HT-29 (cell line): ENCODE measurements around the gene XRCC5. TPM values are rescaled to one million over a fixed set of nuclear protein-coding genes. Genes with fewer than 3 reads are reported as not detected.
"Not testable (repeated sequence)": the region's sequence is repeated elsewhere in the genome, so short reads cannot be mapped to it uniquely, and the experiment has no call there.

Source experiments
- DNase-seq: peaks from one replicate; pipeline ENCODE4 v3.0.0-alpha.2; 2015; ENCODE audit warnings: low spot score
- total RNA-seq: library from RNA; depleted of rRNA; stranded (reverse); fragments of >200 nt; shearing (Covaris generic); gene quantifications from 2 replicates; pipeline ENCODE4 v1.2.3, GENCODE V29; 2014

The XRCC5 gene
- total RNA-seq, 1 experiment from 2014 or later = 142 TPM

- DNase-seq = no peak
Observed at GRCh38 chr2:216194013-216194412, 84.9 kb downstream of the XRCC5 start.

- DNase-seq = no peak
Observed at GRCh38 chr2:216194561-216194960, 85.4 kb downstream of the XRCC5 start.

GRCh38 chr2:216195565-216196029 is 86.4 kb downstream of the XRCC5 start:
- no peak for DNase-seq

GRCh38 chr2:216201692-216202306 is 92.7 kb downstream of the XRCC5 start:
- no peak for DNase-seq

- no peak for DNase-seq
Observed at GRCh38 chr2:216202626-216203250, 93.6 kb downstream of the XRCC5 start.

GRCh38 chr2:216205486-216205885 is 96.3 kb downstream of the XRCC5 start:
- no peak for DNase-seq

GRCh38 chr2:216206041-216206703 is 97.0 kb downstream of the XRCC5 start:
- no peak for DNase-seq

GRCh38 chr2:216206821-216207220 is 97.7 kb downstream of the XRCC5 start:
- DNase-seq = no peak

- not testable (repeated sequence) for DNase-seq
Observed at GRCh38 chr2:216208661-216209060, 99.5 kb downstream of the XRCC5 start.

- DNase-seq = no peak
Observed at GRCh38 chr2:216210701-216211540, 101.8 kb downstream of the XRCC5 start.

- DNase-seq = no peak
Observed at GRCh38 chr2:216211614-216212145, 102.5 kb downstream of the XRCC5 start.

GRCh38 chr2:216214768-216215167 is 105.6 kb downstream of the XRCC5 start:
- no peak for DNase-seq

- DNase-seq = peak; percentile 28
Observed at GRCh38 chr2:216215658-216216390, 106.7 kb downstream of the XRCC5 start.

GRCh38 chr2:216216951-216217903 is 108.1 kb downstream of the XRCC5 start:
- DNase-seq = no peak

- no peak for DNase-seq
Observed at GRCh38 chr2:216217904-216218260, 108.7 kb downstream of the XRCC5 start.

GRCh38 chr2:216219861-216220260 is 110.7 kb downstream of the XRCC5 start:
- DNase-seq = no peak

GRCh38 chr2:216220976-216221375 is 111.8 kb downstream of the XRCC5 start:
- no peak for DNase-seq

GRCh38 chr2:216221811-216222210 is 112.7 kb downstream of the XRCC5 start:
- DNase-seq = no peak

GRCh38 chr2:216222650-216223352 is 113.7 kb downstream of the XRCC5 start:
- DNase-seq = no peak
